A549 (cell line): ENCODE measurements around the gene SUSD5.

Experiments used
- CTCF ChIP-seq: fragments of >200 bp; sonication (Bioruptor Twin); formaldehyde crosslinking; IDR thresholded peaks from 3 replicates; pipeline ENCODE4 v1.5.1; 2016
- RAD21 ChIP-seq, 2 experiments: fragments of >200 bp in 1 of 2; sonication (Bioruptor Twin) in 1 of 2; formaldehyde crosslinking in 1 of 2; IDR thresholded peaks in 1 of 2; conservative IDR thresholded peaks in 1 of 2; 2 replicates in 1 of 2; 3 replicates in 1 of 2; pipeline ENCODE4 v1.6.1; 2012 to 2018; ENCODE audit warnings: inconsistent platforms in 1 of 2
- RCOR1 ChIP-seq: fragments of 150-350 bp; IDR thresholded peaks from 2 replicates; pipeline ENCODE4 v1.6.1; 2014; ENCODE audit warnings: antibody characterized with exemption, low read length, low read depth

- no peak for TF ChIP-seq RAD21 (conservative IDR thresholded peaks at IDR 0.05 in 1 of 2, IDR thresholded peaks at IDR 0.05 in 1 of 2)
- TF ChIP-seq CTCF, result no peak
- no peak for TF ChIP-seq RCOR1
Measured at GRCh38 chr3:33215739-33216138, 2.9 kb downstream of the SUSD5 start.
